Measurements from ENCODE around the gene LGR5.

LGR5 gene

GRCh38 chr12:71420775-71421406 is 18.7 kb upstream of the LGR5 start:
- no peak for TF ChIP-seq CTCF (IDR thresholded peaks at IDR 0.05; ENCODE audit: insufficient read depth, low read depth, low read length, missing control alignments)
- no peak for DNase-seq (ENCODE audit: low read depth)
- H3K4me3 ChIP-seq (ENCODE audit: low read length): no peak overlapping the region

- TF ChIP-seq CTCF (IDR thresholded peaks at IDR 0.05; ENCODE audit: insufficient read depth, low read depth, low read length, missing control alignments): no peak
- no peak for DNase-seq (ENCODE audit: low read depth)
- no peak overlapping the region for H3K4me3 ChIP-seq (ENCODE audit: low read length)
Measured at GRCh38 chr12:71425568-71426299, 13.9 kb upstream of the LGR5 start.

GRCh38 chr12:71426300-71427047 is 13.1 kb upstream of the LGR5 start:
- H3K4me3 ChIP-seq (ENCODE audit: low read length): no peak overlapping the region
- DNase-seq (ENCODE audit: low read depth): peak; percentile 10
- no peak for TF ChIP-seq CTCF (IDR thresholded peaks at IDR 0.05; ENCODE audit: insufficient read depth, low read depth, low read length, missing control alignments)

- no peak for DNase-seq (ENCODE audit: low read depth)
- H3K4me3 ChIP-seq (ENCODE audit: low read length): no peak overlapping the region
- TF ChIP-seq CTCF (IDR thresholded peaks at IDR 0.05; ENCODE audit: insufficient read depth, low read depth, low read length, missing control alignments): no peak
Measured at GRCh38 chr12:71430756-71431155, 8.8 kb upstream of the LGR5 start.

GRCh38 chr12:71431991-71432390 is 7.6 kb upstream of the LGR5 start:
- DNase-seq (ENCODE audit: low read depth): no peak

GRCh38 chr12:71432936-71433335 is 6.7 kb upstream of the LGR5 start:
- DNase-seq (ENCODE audit: low read depth): no peak
- H3K4me3 ChIP-seq (ENCODE audit: low read length): no peak overlapping the region
- TF ChIP-seq CTCF (IDR thresholded peaks at IDR 0.05; ENCODE audit: insufficient read depth, low read depth, low read length, missing control alignments): no peak

More at GRCh38 chr12:71431991-71432390, 7.6 kb upstream of the LGR5 start:
- TF ChIP-seq CTCF (IDR thresholded peaks at IDR 0.05; ENCODE audit: insufficient read depth, low read depth, low read length, missing control alignments): no peak
- no peak overlapping the region for H3K4me3 ChIP-seq (ENCODE audit: low read length)
